A549 treated with CORT108297 at 1 μM for 4 hours (cell line): Measurements from ENCODE around the gene IFT74. TPM values are rescaled to one million over a fixed set of nuclear protein-coding genes. Genes with fewer than 3 reads are reported as not detected.

Source experiments
- total RNA-seq: library from RNA; stranded (reverse); fragments of 200-300 nt; extraction: Qiagen RNA extraction; gene quantifications from 5 replicates; pipeline ENCODE4 v1.2.3, GENCODE V29; 2022

IFT74 gene
- total RNA-seq, result 11.8 to 17.2 TPM (median 14.2 TPM) in 5 replicates

DNA sequence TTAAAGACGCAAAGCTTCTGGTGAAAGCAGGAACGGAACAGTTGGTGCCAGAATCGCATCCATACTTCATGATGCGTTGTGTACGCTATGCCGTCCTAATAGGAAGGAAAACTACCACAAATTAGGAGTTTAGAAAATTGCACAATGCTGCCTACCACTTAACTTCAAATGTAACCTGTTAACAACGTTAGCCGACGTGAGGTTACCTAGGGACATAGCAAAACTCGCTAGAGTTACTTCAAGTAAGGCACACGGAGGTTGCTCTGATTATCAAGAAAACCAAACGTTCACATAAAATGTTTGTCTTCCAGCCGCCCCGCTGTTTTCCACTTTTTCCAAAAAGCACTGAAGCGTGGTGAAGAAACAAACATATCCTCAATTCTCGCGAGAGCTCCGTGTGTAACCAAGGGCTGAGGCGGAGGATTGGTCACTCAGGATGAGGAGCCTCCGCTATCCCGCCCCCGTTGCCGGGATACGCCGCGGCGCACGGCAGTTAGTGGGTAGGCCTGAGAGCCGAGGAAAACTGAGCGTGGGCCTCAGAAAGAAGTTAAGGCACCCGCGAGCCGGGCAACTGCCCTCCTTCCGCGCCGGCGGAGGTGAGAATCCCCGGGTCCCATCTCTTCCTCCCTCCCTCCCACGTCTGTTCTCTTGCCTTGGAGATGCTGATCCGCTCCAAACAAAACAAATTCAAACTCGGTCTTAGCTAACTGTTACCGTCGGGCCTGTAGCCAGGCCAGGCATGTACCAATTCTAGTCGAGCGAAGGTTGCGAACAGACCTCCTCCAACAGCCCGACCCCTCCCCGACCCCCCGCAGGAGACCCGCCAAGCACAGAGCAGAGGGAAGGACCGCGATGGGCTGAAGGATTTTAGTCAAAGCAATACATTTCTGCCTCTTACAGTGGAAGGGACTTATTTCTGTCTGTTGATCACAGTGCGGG lies at the start of gene IFT74:
Gene IFT74, plus strand, starts transcription at position 492 of the 939 bp plus-strand sequence. CDS start 5,556 bp downstream, outside the sequence.

DNA sequence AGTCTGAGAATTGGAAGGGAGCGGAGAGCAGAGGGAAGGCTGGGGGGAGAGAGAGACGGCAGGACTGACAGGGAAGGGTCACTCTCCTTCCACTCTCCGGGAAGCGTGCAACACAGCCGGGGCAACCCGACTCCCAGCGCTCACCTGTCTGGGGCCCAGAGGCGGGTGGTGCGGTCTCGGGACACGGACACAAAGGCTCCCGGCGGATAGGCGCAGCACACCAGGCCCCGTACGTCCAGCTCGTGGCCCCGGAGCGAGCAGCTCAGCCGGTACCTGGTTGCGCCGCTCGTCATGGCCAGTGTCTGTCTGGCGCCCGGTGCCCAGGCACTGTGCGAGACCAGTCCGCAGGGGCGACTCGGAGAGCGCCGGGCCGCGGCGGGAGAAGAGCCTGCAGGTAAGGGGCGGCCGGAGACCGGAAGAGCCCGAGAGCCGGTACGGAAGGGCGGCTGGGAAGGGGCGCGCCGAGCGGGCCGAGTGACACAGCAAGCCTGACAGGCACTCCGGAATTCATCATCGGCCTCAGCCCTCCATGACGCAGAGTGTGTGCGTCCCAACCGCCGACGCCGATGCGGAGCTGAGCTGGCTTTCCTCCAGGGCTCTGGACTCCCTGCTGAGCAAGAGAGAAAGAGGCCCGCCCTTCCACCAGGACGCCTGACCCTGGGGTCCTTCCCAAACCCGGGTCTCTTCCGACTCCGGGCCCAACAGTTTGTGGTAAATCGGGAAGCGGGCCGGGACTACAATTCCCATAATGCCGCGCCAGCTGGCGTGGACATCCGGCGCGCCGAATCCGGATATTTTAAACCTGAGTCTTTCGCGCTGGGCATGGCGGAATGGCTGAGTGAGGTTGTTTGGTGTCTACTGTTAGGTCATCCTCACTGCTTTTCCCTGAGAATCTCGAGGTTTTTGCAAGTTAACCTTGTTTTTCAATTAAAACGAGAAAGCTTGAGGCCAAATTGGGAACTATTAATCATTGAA lies 9.2 kb upstream of the IFT74 start, which contains the start of gene PLAA:
Gene PLAA, minus strand, starts transcription at position 490 of the 975 bp plus-strand sequence. Its CDS starts 197 bp downstream, at position 293.

DNA sequence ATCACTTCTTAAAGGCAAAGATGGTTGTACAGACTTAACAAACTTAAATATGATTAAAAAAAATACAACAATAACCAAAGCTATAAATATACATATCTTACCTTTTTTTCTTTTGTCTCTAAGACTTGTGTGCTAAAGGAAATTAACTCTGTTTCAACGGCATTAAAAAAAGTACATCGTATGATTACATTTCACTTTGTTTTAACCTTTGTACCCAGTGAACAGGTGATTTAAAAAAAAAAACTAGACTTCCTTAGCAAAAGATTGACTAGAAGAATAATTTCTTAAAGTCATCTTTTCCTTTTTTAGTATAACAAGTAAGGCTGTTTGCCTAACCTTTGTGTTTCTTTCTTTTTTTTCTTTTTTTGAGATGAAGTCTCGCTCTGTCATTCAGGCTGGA lies 49.3 kb downstream of the IFT74 start, which contains the start of gene LRRC19:
Gene LRRC19, minus strand, starts transcription at position 182 of the 400 bp plus-strand sequence. CDS start 5,978 bp downstream, outside the sequence.

DNA sequence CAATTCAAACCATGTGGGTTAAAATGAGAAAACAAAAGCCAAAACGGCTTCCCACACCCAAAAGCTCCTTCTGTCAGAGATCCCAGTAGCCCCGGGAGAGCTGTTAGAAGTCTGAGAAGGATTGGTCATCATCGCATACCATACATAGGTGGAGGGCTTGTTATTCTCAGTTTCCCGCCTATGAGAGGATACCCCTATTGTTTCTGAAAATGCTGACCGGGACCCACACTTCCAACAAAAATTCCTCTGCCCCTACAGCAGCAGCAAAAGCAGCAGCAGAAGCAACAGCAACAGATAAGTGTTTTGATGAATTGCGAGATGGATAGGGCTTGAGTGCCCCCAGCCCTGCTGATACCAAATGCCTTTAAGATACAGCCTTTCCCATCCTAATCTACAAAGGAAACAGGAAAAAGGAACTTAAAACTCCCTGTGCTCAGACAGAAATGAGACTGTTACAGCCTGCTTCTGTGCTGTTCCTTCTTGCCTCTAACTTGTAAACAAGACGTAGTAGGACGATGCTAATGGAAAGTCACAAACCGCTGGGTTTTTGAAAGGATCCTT lies 152.8 kb downstream of the IFT74 start, which contains the start of gene TEK:
Gene TEK, plus strand, starts transcription at position 245 of the 561 bp plus-strand sequence. CDS start 366 bp downstream, outside the sequence.

Other genes with a start within 250 kb of the IFT74 start
- 16.8 to 21.5 TPM (median 20.0 TPM) in 5 replicates for gene CAAP1, start 63.6 kb upstream of the IFT74 start, total RNA-seq
- gene PLAA, start 9.2 kb upstream of the IFT74 start, total RNA-seq, result 29.0 to 39.0 TPM (median 31.4 TPM) in 5 replicates
- not detected in 5 replicates for gene LRRC19, start 49.3 kb downstream of the IFT74 start, total RNA-seq
- gene TEK, start 152.8 kb downstream of the IFT74 start, total RNA-seq, result 0.02 to 0.06 TPM (median 0.03 TPM) in 5 replicates